Thoracic aorta (tissue), 2 donors: ENCODE data around the gene TBX4. TPM values are rescaled to one million over a fixed set of nuclear protein-coding genes. Genes with fewer than 3 reads are reported as not detected.
"Not testable (repeated sequence)": the region's sequence is repeated elsewhere in the genome, so short reads cannot be mapped to it uniquely, and the experiment has no call there.

ENCODE experiments used
- ATAC-seq: fragments of 150-250 bp; one replicate; pipeline ENCODE4 v1.8.0; 2017; ENCODE audit warnings: low read depth; ENCODE audit not compliant: insufficient number of reproducible peaks, low FRiP score
- DNase-seq: peaks from one replicate; pipeline ENCODE4 v3.0.0-alpha.2; 2020; ENCODE audit warnings: low spot score
- H3K27ac ChIP-seq, 2 donors: fragments of 200-600 bp; sonication (generic); 1 replicate in 1 of 2; 2 replicates in 1 of 2; pipeline ENCODE4 v1.5.1; 2016; ENCODE audit warnings: mild to moderate bottlenecking in 2 of 2, moderate library complexity in 2 of 2
- H3K27me3 ChIP-seq: fragments of 200-600 bp; sonication (generic); replicated peaks from 2 replicates; pipeline ENCODE4 v1.6.0; 2016; ENCODE audit warnings: mild to moderate bottlenecking; ENCODE audit not compliant: insufficient read depth
- H3K36me3 ChIP-seq: fragments of 200-600 bp; sonication (generic); one replicate; pipeline ENCODE4 v1.5.1; 2016
- H3K4me1 ChIP-seq, 2 donors: fragments of 200-600 bp; sonication (generic); 1 replicate in 1 of 2; 2 replicates in 1 of 2; pipeline versions ENCODE4 v1.5.1 to v1.6.0; 2016; ENCODE audit warnings: low read depth in 2 of 2, mild to moderate bottlenecking in 1 of 2; ENCODE audit not compliant: control insufficient read depth in 1 of 2
- H3K4me3 ChIP-seq: fragments of 200-600 bp; sonication (generic); 2 replicates; pipeline ENCODE4 v1.5.1; 2016; ENCODE audit warnings: mild to moderate bottlenecking
- H3K9me3 ChIP-seq: fragments of 200-600 bp; sonication (generic); 2 replicates; pipeline ENCODE4 v1.5.1; 2016
- total RNA-seq, 2 donors: library from RNA; depleted of rRNA; stranded (reverse); fragments of >200 nt; gene quantifications; one replicate each; pipeline versions ENCODE4 v1.1.0 to v1.2.3, GENCODE V29; 2016
- TF ChIP-seq, protein P1 (sequence below): fragments of 200-600 bp; sonication (generic); IDR thresholded peaks from one replicate; pipeline ENCODE4 v1.5.1; 2019; ENCODE audit warnings: antibody characterized with exemption

The TBX4 gene
- total RNA-seq, 2 donors from 2014 or later: not detected

- TF ChIP-seq, protein P1, sequence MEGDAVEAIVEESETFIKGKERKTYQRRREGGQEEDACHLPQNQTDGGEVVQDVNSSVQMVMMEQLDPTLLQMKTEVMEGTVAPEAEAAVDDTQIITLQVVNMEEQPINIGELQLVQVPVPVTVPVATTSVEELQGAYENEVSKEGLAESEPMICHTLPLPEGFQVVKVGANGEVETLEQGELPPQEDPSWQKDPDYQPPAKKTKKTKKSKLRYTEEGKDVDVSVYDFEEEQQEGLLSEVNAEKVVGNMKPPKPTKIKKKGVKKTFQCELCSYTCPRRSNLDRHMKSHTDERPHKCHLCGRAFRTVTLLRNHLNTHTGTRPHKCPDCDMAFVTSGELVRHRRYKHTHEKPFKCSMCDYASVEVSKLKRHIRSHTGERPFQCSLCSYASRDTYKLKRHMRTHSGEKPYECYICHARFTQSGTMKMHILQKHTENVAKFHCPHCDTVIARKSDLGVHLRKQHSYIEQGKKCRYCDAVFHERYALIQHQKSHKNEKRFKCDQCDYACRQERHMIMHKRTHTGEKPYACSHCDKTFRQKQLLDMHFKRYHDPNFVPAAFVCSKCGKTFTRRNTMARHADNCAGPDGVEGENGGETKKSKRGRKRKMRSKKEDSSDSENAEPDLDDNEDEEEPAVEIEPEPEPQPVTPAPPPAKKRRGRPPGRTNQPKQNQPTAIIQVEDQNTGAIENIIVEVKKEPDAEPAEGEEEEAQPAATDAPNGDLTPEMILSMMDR: no peak
- no peak for ATAC-seq
- Histone ChIP-seq H3K4me1 (peaks cover 0 to 8% of the 10 kb centered on the region in 2 donors), H3K36me3 (no peaks in the 10 kb centered on the region), H3K27me3 (no peaks in the 10 kb centered on the region), H3K9me3 (no peaks in the 10 kb centered on the region), H3K4me3 (no peak overlapping the region), H3K27ac (no peak overlapping the region)
- DNase-seq: no peak
Measured at GRCh38 chr17:61524319-61524718, 72.1 kb downstream of the TBX4 start.

DNA sequence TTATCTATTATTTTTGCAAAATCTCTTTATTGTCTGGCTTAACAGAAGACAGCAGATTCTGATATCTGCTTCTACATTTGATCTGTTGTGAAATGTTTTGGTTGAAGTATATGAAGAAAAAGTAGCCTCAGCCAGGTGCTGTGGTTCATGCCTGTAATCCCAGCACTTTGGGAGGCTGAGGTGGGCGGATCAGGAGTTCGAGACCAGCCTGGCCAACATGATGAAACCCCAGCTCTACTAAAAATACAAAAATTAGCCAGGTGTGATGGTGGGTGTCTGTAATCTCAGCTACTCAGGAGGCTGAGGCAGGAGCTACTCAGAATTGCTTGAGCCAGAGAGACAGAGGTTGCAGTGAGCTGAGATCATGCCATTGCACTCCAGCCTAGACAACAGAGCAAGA, 75.2 kb downstream of the TBX4 start:
- not testable (repeated sequence) for H3K27ac ChIP-seq, H3K27me3 ChIP-seq, H3K4me3 ChIP-seq, DNase-seq, H3K9me3 ChIP-seq, ATAC-seq, H3K4me1 ChIP-seq, H3K36me3 ChIP-seq

DNA sequence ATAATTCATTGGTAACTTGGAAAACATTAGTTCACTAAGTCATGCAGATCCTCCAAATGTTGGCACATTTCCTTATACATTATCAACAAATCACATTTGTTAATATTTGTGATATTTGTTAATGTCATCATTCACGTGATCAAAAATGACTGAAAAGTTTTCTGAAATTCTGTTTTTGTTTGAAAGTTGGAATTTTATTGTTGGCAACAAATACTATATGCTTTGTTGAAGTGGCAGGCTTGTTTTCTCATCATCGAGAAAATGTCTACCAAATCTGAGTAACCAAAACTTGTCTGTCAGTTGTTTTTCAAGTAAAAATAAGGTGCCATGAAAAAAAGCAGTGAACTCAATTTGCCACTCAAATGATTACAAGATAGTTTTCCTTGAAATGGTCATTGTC, 75.9 kb downstream of the TBX4 start:
- DNase-seq (no peak), ATAC-seq (no peak)
- no peak overlapping the region for H3K4me3 ChIP-seq
- H3K9me3 ChIP-seq: no peaks in the 10 kb centered on the region
- no peaks in the 10 kb centered on the region for H3K27me3 ChIP-seq
- peaks cover 0 to 8% of the 10 kb centered on the region in 2 donors for H3K4me1 ChIP-seq
- no peak overlapping the region for H3K27ac ChIP-seq
- TF ChIP-seq, protein P1: no peak
- no peaks in the 10 kb centered on the region for H3K36me3 ChIP-seq

GRCh38 chr17:61531223-61531622, 79.0 kb downstream of the TBX4 start:
- H3K9me3 ChIP-seq: no peaks in the 10 kb centered on the region
- H3K36me3 ChIP-seq: no peaks in the 10 kb centered on the region
- no peaks in the 10 kb centered on the region for H3K4me1 ChIP-seq
- H3K27ac ChIP-seq: no peak overlapping the region
- TF ChIP-seq, protein P1: no peak
- H3K27me3 ChIP-seq: no peaks in the 10 kb centered on the region
- no peak overlapping the region for H3K4me3 ChIP-seq
- ATAC-seq (no peak), DNase-seq (no peak)

DNA sequence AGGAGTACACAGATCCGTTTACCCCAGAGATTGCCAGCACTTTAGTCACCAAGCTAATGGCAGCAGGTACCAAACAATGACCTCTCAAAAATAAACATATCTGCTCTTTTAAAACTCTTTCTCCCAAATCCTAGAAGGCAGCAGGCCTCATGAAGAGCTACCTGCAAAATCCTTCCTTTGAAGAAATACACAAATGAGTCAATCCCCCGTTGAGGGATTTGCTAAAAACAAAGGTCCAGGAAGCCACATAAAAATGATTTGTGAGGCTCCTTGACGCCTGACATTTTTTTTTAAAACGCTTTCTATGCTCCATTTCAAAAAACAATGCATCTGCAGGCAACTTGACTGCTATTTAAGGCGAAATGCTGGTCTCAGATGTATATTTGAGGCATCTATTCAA, 80.6 kb downstream of the TBX4 start:
- Histone ChIP-seq H3K9me3 (no peaks in the 10 kb centered on the region), H3K27ac (no peak overlapping the region), H3K4me1 (no peaks in the 10 kb centered on the region), H3K36me3 (no peaks in the 10 kb centered on the region), H3K27me3 (no peaks in the 10 kb centered on the region), H3K4me3 (no peak overlapping the region)
- no peak for DNase-seq
- TF ChIP-seq, protein P1: no peak
- no peak for ATAC-seq

GRCh38 chr17:61533797-61534196, 81.6 kb downstream of the TBX4 start:
- Histone ChIP-seq H3K4me1 (no peaks in the 10 kb centered on the region), H3K36me3 (no peaks in the 10 kb centered on the region), H3K9me3 (no peaks in the 10 kb centered on the region), H3K27ac (no peak overlapping the region), H3K4me3 (no peak overlapping the region), H3K27me3 (no peaks in the 10 kb centered on the region)
- ATAC-seq (no peak), DNase-seq (no peak)
- TF ChIP-seq, protein P1: no peak
